ENCODE measurements around the gene RASGEF1C.

Gene RASGEF1C

DNA sequence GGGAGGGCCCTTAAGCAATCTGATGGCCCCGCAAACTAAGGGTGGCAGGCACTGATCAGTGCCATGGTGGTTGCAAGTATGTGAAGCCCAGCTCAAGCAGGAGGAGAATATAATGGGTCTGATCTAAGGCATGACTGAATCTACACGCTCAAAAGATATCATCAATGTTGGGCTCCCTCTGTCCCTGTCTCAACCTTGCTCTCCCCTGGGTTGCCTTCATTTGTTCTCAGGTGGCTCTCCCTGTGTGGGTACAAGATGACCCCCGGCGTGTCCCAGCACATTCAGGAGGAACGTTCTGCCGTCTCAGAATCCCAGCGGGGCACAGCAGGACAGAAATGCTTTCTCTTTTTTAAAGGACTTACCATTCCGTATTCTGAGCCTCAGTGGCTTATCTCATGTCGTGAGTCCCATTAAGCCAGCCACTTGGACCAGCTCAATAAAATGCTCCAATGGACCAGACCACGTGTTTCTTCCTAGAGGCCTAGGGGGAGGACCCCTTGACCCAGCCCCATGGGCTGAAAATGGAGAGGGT is 125.4 kb downstream of the RASGEF1C start:
- Histone ChIP-seq H3K36me3 (replicated peaks) (no peaks in the 10 kb centered on the region), H3K27ac (no peak overlapping the region), H3K27me3 (replicated peaks) (no peaks in the 10 kb centered on the region), H3K4me3 (ENCODE audit: low read depth, low read length) (no peak overlapping the region)
- TF ChIP-seq, protein P1, sequence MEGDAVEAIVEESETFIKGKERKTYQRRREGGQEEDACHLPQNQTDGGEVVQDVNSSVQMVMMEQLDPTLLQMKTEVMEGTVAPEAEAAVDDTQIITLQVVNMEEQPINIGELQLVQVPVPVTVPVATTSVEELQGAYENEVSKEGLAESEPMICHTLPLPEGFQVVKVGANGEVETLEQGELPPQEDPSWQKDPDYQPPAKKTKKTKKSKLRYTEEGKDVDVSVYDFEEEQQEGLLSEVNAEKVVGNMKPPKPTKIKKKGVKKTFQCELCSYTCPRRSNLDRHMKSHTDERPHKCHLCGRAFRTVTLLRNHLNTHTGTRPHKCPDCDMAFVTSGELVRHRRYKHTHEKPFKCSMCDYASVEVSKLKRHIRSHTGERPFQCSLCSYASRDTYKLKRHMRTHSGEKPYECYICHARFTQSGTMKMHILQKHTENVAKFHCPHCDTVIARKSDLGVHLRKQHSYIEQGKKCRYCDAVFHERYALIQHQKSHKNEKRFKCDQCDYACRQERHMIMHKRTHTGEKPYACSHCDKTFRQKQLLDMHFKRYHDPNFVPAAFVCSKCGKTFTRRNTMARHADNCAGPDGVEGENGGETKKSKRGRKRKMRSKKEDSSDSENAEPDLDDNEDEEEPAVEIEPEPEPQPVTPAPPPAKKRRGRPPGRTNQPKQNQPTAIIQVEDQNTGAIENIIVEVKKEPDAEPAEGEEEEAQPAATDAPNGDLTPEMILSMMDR (IDR thresholded peaks at IDR 0.05; ENCODE audit: low read depth, low read length, missing control alignments), result no peak
- no peak for DNase-seq
- in situ Hi-C loops (cut with HindIII; ENCODE audit: low pct_ligation_motif_present, low sequenced_read_pairs), result no loop called here

DNA sequence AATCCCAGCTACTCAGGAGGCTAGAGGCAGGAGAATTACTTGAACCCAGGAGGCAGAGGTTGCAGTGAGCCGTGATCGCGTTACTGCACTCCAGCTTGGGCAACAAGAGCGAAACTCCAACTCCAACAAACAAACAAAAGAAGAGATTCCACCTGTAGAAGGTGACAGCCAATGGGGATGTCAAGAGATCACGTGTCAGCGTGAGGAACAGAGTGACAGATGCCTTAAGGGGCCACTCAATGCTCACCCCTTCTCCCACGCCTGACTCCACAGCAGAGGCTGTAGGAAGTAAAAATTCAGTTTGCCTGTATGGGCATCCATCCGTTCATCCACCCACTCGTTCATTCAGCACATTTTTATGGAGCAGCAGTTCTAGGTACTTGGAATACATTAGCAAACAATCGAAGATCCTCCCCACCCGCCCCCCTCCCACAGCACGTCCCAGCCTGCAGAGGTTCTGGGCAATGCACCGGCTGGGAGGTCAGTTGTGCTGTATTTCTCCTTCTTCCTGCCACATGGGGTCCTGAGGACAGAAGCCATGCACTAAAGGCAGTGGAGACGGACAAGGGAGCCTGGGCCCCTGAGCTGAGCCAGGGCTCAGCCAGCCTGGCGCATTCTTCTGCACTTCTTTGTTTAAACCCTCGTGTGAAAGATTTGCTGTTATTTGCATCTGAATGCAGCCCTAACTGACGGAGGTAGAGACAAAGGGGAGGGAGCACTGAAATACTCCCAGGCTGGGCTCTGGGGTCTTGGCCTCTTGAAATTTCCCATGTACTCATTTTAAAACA is 126.2 kb downstream of the RASGEF1C start:
- Histone ChIP-seq H3K27me3 (replicated peaks) (no peaks in the 10 kb centered on the region), H3K36me3 (replicated peaks) (no peaks in the 10 kb centered on the region), H3K4me3 (ENCODE audit: low read depth, low read length) (no peak overlapping the region), H3K27ac (no peak overlapping the region)
- TF ChIP-seq, protein P1 (IDR thresholded peaks at IDR 0.05; ENCODE audit: low read depth, low read length, missing control alignments), result no peak
- no peak for DNase-seq
- in situ Hi-C loops (cut with HindIII; ENCODE audit: low pct_ligation_motif_present, low sequenced_read_pairs), result no loop called here

DNA sequence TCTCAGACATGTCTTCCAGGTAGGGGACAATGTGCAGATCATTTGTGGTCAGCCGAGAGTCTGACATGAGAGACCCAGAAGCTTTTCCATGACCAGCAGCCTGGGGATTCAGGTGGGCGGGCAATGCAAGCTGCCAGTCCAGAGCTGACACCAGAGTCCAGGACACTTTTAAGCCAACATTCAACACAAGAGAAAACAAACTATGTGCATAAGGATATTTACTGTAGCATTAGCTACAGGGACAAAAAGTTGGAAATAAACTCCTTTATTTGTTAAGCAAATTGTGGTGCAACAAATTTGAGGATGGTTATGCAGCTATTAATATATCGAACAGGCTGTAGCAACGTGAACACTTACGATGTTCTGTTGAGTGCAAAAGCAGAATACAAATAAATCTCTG is 127.5 kb downstream of the RASGEF1C start:
- in situ Hi-C loops (cut with HindIII; ENCODE audit: low pct_ligation_motif_present, low sequenced_read_pairs), result no loop called here
- H3K27me3 ChIP-seq (replicated peaks), result no peaks in the 10 kb centered on the region
- DNase-seq, result no peak
- TF ChIP-seq, protein P1 (IDR thresholded peaks at IDR 0.05; ENCODE audit: low read depth, low read length, missing control alignments), result no peak
- H3K27ac ChIP-seq, result no peak overlapping the region
- no peaks in the 10 kb centered on the region for H3K36me3 ChIP-seq (replicated peaks)
- H3K4me3 ChIP-seq (ENCODE audit: low read depth, low read length), result no peak overlapping the region

DNA sequence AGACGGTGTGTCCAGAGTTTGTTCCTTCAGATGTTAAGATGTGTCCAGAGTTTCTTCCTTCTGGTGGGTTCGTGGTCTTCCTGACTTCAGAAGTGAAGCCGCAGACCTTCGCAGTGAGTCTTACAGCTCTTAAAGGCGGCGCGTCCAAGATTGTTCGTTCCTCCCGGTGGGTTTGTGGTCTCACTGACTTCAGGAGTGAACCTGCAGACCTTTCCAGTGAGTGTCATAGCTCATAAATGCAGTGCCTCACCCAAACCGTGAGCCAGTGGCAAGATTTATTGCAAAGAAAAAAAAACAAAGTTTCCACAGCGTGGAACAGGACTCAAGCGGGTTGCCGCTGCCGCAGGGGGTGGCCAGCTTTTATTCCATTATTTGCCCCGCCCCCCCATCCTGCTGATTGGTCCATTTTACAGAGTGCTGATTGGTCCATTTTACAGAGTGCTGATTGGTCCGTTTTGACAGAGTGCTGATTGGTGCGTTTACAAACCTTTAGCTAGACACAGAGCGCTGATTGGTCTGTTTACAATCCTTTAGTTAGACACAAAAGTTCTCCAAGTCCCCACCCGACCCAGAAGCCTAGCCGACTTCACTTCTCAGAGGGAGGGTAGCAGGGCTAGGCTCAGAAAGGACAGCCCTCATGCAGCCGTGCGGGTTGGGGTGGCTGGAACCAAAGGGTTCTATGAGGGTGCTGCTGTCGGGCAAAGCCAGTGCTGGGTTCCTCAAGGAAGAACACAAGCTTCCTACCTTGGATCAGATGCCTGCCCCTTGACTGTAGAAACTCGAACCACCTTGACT is 128.3 kb downstream of the RASGEF1C start:
- in situ Hi-C loops (cut with HindIII; ENCODE audit: low pct_ligation_motif_present, low sequenced_read_pairs), result no loop called here
- TF ChIP-seq, protein P1 (IDR thresholded peaks at IDR 0.05; ENCODE audit: low read depth, low read length, missing control alignments), result no peak
- DNase-seq, result no peak
- no peak overlapping the region for H3K4me3 ChIP-seq (ENCODE audit: low read depth, low read length)
- no peak overlapping the region for H3K27ac ChIP-seq
- no peaks in the 10 kb centered on the region for H3K27me3 ChIP-seq (replicated peaks)
- H3K36me3 ChIP-seq (replicated peaks), result no peaks in the 10 kb centered on the region

DNA sequence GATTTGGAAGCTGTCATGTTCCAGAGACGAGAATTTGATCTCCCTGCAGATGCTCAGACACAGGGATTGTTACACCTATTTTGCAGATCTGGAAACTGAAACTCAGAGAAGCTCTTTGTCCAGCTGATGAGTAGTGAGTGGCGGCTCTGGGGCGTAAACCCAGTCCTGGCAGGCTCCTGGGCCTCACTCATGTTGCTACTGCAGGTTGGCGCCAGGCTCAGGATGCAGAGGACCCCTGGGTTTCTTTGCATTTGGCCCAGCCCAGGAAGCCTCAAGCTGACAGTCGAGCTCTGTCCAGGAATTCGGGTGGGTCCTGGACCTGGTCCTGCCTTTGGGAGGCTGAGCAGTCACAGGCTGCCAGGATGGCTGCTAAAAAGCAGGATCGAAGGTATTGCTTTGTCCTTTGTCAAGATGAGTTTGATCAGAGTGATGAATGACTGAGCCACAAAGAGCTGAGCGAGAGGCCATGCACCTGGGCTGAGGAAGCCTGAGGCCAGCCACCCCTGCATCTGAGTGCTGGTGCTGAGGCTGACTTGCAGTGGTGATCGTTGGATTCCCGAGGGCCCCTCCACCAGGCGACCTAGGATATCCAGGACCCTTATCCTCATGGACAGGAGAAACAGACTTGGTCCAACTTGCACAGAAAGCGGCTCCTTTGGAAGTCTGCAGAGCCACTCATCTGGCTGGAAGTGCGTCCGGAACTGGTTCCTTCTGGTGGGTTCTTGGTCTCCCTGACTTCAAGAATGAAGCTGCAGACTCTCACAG is 129.1 kb downstream of the RASGEF1C start:
- Histone ChIP-seq H3K36me3 (replicated peaks) (no peaks in the 10 kb centered on the region), H3K27me3 (replicated peaks) (no peaks in the 10 kb centered on the region), H3K27ac (no peak overlapping the region), H3K4me3 (ENCODE audit: low read depth, low read length) (no peak overlapping the region)
- no peak for DNase-seq
- TF ChIP-seq, protein P1 (IDR thresholded peaks at IDR 0.05; ENCODE audit: low read depth, low read length, missing control alignments), result no peak
- in situ Hi-C loops (cut with HindIII; ENCODE audit: low pct_ligation_motif_present, low sequenced_read_pairs), result no loop called here

Measured in brain microvascular endothelial cell (primary cell).